AG04450 (cell line): ENCODE results near the gene CCDC88B. TPM values are rescaled to one million over a fixed set of nuclear protein-coding genes. Genes with fewer than 3 reads are reported as not detected.

Experiments
- polyA plus RNA-seq: library from polyadenylated mRNA; depleted of rRNA; stranded (reverse); fragments of >200 nt; gene quantifications from 2 replicates; pipeline ENCODE4 v1.2.3, GENCODE V29; 2011; rRNA removed
- small RNA-seq: library from RNA; depleted of rRNA; stranded (forward); fragments of <200 nt; gene quantifications from one replicate; pipeline ENCODE3, GENCODE V24; 2012; ENCODE audit warnings: low read depth; ENCODE audit not compliant: insufficient read length

Gene CCDC88B
- polyA plus RNA-seq, 1 experiment, result 1.4 TPM

Small RNA genes lying within 50 kb of the gene (small RNA-seq; reads per million reads assigned to genes)
- 0.81 reads per million for gene MIR1237
- gene MIR7155, result not detected
- not detected for gene RF00019

Other genes with a start within 250 kb of the CCDC88B start
- gene MACROD1, start 174.1 kb upstream of the CCDC88B start, polyA plus RNA-seq, result 8.0 and 8.1 TPM in 2 replicates
- 166 and 171 TPM in 2 replicates for gene STIP1, start 154.0 kb upstream of the CCDC88B start, polyA plus RNA-seq
- 0.38 and 0.72 TPM in 2 replicates for gene FERMT3, start 133.5 kb upstream of the CCDC88B start, polyA plus RNA-seq
- gene TRPT1, start 114.0 kb upstream of the CCDC88B start, polyA plus RNA-seq, result 21.6 and 34.0 TPM in 2 replicates
- 18.8 and 29.1 TPM in 2 replicates for gene NUDT22, start 113.9 kb upstream of the CCDC88B start, polyA plus RNA-seq
- 18.7 and 28.4 TPM in 2 replicates for gene DNAJC4, start 109.7 kb upstream of the CCDC88B start, polyA plus RNA-seq
- 11.8 and 15.7 TPM in 2 replicates for gene VEGFB, start 105.6 kb upstream of the CCDC88B start, polyA plus RNA-seq
- gene FKBP2, start 99.1 kb upstream of the CCDC88B start, polyA plus RNA-seq, result 29.9 and 39.0 TPM in 2 replicates
- gene PPP1R14B, start 93.3 kb upstream of the CCDC88B start, polyA plus RNA-seq, result 119 and 146 TPM in 2 replicates
- gene PLCB3, start 88.7 kb upstream of the CCDC88B start, polyA plus RNA-seq, result 11.7 and 13.0 TPM in 2 replicates
- gene BAD, start 55.5 kb upstream of the CCDC88B start, polyA plus RNA-seq, result 36.1 and 54.8 TPM in 2 replicates
- 12.4 and 21.1 TPM in 2 replicates for gene GPR137, start 54.4 kb upstream of the CCDC88B start, polyA plus RNA-seq
- not detected in 2 replicates for gene KCNK4, start 48.9 kb upstream of the CCDC88B start, polyA plus RNA-seq
- 0.14 TPM in 1 of 2 replicates, not detected in the other for gene CATSPERZ, start 39.8 kb upstream of the CCDC88B start, polyA plus RNA-seq
- 5.5 and 7.4 TPM in 2 replicates for gene ESRRA, start 34.7 kb upstream of the CCDC88B start, polyA plus RNA-seq
- 194 and 208 TPM in 2 replicates for gene TRMT112, start 22.6 kb upstream of the CCDC88B start, polyA plus RNA-seq
- 366 and 383 TPM in 2 replicates for gene PRDX5, start 22.1 kb upstream of the CCDC88B start, polyA plus RNA-seq
- gene RPS6KA4, start 19.0 kb downstream of the CCDC88B start, polyA plus RNA-seq, result 21.9 and 29.6 TPM in 2 replicates
- not detected in 2 replicates for gene SLC22A11, start 215.7 kb downstream of the CCDC88B start, polyA plus RNA-seq